Measurements from ENCODE around the gene ARHGAP24. TPM values are rescaled to one million over a fixed set of nuclear protein-coding genes. Genes with fewer than 3 reads are reported as not detected.

ARHGAP24 gene
- total and polyA plus RNA-seq, 2 experiments from 2014 or later = 0.21 to 0.36 TPM

- no peak overlapping the region for H3K4me2 ChIP-seq
- H2AFZ ChIP-seq = no peak overlapping the region; the same call in 1 of the 2 replicates
- DNase-seq (ENCODE audit: low spot score) (no peak), ATAC-seq (peak; percentile 75)
- H3K4me1 ChIP-seq (ENCODE audit: insufficient read depth) = peaks cover 7% of the 10 kb centered on the region; the same call in 1 of the 2 replicates
- no peaks in the 10 kb centered on the region for H3F3A ChIP-seq (replicated peaks; ENCODE audit: low read depth)
- no peaks in the 10 kb centered on the region for H3K9me2 ChIP-seq (ENCODE audit: insufficient read depth)
- H3K4me3 ChIP-seq = no peak overlapping the region
- Mint-ChIP-seq H3K4me1 (peaks cover 5% of the 10 kb centered on the region; the same call in 2 of the 3 replicates), H3K36me3 (ENCODE audit: low read depth) (no peaks in the 10 kb centered on the region), H3K4me3 (no peak overlapping the region), H3K27ac (no peak overlapping the region), H3K9me3 (no peaks in the 10 kb centered on the region), H3K27me3 (ENCODE audit: insufficient read depth, low read depth, poor library complexity) (no peaks in the 10 kb centered on the region)
- H4K20me1 ChIP-seq (replicated peaks; ENCODE audit: insufficient read depth) = no peaks in the 10 kb centered on the region
- H3K79me2 ChIP-seq (replicated peaks; ENCODE audit: insufficient read depth) = no peaks in the 10 kb centered on the region
- H3K36me3 ChIP-seq (ENCODE audit: insufficient read depth) = no peaks in the 10 kb centered on the region
- TF ChIP-seq STAT1 (IDR thresholded peaks at IDR 0.05; ENCODE audit: unreplicated experiment) (no peak), ZNF462 (CRISPR knock-in tag; IDR thresholded peaks at IDR 0.05) (peak; percentile 61; the same call in 1 of the 2 replicates), POLR2AphosphoS5 (IDR thresholded peaks at IDR 0.05; ENCODE audit: low read depth) (no peak), ZNF331 (CRISPR knock-in tag; IDR thresholded peaks at IDR 0.05; ENCODE audit: low read depth) (no peak)
- H3K27ac ChIP-seq (ENCODE audit: low read depth) = no peak overlapping the region
- no peaks in the 10 kb centered on the region for H3K27me3 ChIP-seq (ENCODE audit: insufficient read depth)
These were observed 95.4 kb downstream of the ARHGAP24 start for GRCh38 chr4:85570388-85570787.

- no peak overlapping the region for H3K4me3 ChIP-seq
- H2AFZ ChIP-seq = no peak overlapping the region
- H3K27ac ChIP-seq (ENCODE audit: low read depth) = no peak overlapping the region
- Mint-ChIP-seq H3K36me3 (ENCODE audit: low read depth) (no peaks in the 10 kb centered on the region), H3K27me3 (ENCODE audit: insufficient read depth, low read depth, poor library complexity) (no peaks in the 10 kb centered on the region), H3K27ac (no peak overlapping the region), H3K4me3 (no peak overlapping the region), H3K4me1 (peaks cover 5% of the 10 kb centered on the region; the same call in 2 of the 3 replicates), H3K9me3 (no peaks in the 10 kb centered on the region)
- H3K4me2 ChIP-seq = no peak overlapping the region
- H3K9me2 ChIP-seq (ENCODE audit: insufficient read depth) = no peaks in the 10 kb centered on the region
- no peaks in the 10 kb centered on the region for H3K79me2 ChIP-seq (replicated peaks; ENCODE audit: insufficient read depth)
- H3K36me3 ChIP-seq (ENCODE audit: insufficient read depth) = no peaks in the 10 kb centered on the region
- H3K27me3 ChIP-seq (ENCODE audit: insufficient read depth) = no peaks in the 10 kb centered on the region
- peaks cover 6% of the 10 kb centered on the region; the same call in 1 of the 2 replicates for H3K4me1 ChIP-seq (ENCODE audit: insufficient read depth)
- ATAC-seq = no peak
- no peak for DNase-seq (ENCODE audit: low spot score)
- no peaks in the 10 kb centered on the region for H3F3A ChIP-seq (replicated peaks; ENCODE audit: low read depth)
- no peaks in the 10 kb centered on the region for H4K20me1 ChIP-seq (replicated peaks; ENCODE audit: insufficient read depth)
- no peak for TF ChIP-seq JUNB (IDR thresholded peaks at IDR 0.05; ENCODE audit: unreplicated experiment)
- TF ChIP-seq STAT1 (IDR thresholded peaks at IDR 0.05; ENCODE audit: unreplicated experiment) = no peak
- TF ChIP-seq EZH2 (IDR thresholded peaks at IDR 0.05; ENCODE audit: low read depth, unreplicated experiment) = no peak
- no peak for TF ChIP-seq POLR2AphosphoS5 (IDR thresholded peaks at IDR 0.05; ENCODE audit: low read depth)
- no peak for TF ChIP-seq ETS1 (IDR thresholded peaks at IDR 0.05)
- no peak for TF ChIP-seq ZNF114 (CRISPR knock-in tag; IDR thresholded peaks at IDR 0.05)
- no peak for TF ChIP-seq REST (IDR thresholded peaks at IDR 0.05; ENCODE audit: unreplicated experiment)
- no peak for TF ChIP-seq ZNF331 (CRISPR knock-in tag; IDR thresholded peaks at IDR 0.05; ENCODE audit: low read depth)
These were observed 96.1 kb downstream of the ARHGAP24 start for GRCh38 chr4:85571008-85571407.
